ENCODE results near the gene GLB1L2.
A peak's percentile ranks its signal among the peaks of the same experiment; 100 is the strongest.

GLB1L2 gene

DNA sequence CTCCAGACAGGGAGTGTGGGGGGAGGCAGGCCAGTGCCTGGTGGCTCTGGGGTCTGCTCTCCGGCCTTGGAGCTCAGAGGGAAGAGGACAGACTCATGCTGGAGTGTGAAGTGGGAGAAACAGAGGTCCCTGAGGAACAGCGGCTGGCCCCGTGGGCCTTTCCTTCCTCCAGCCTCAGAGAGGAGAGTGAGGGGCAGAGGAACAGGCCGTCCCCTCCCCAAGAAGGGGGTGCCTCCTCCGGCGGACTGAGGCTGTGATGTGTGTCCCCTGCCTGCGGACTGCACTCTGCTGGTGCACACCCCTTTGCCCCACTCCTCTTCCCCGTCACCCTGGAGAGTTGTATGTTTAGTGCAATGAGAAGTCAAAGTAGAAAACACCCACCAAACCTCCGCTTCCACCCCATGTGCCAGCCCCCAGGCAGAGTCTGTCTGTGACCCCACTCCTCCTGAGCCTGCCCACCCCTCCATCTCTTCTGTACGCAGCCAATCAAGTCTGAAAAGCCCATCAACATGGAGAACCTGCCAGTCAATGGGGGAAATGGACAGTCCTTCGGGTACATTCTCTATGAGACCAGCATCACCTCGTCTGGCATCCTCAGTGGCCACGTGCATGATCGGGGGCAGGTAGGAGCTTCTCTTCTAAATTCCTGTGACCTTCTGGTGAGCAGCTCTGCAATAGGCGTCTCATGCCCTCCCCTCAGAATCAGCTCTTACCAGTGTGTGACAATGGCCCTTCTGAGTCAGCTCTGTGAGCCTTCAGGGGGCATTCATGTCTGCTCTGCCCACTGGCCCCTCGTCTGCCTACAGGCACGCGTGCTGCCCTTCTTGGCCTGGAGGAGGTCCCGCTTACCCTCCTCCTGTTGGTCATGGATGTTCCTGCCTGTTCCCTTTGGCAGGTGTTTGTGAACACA, 39.0 kb downstream of the GLB1L2 start:
- no peak for DNase-seq

DNA sequence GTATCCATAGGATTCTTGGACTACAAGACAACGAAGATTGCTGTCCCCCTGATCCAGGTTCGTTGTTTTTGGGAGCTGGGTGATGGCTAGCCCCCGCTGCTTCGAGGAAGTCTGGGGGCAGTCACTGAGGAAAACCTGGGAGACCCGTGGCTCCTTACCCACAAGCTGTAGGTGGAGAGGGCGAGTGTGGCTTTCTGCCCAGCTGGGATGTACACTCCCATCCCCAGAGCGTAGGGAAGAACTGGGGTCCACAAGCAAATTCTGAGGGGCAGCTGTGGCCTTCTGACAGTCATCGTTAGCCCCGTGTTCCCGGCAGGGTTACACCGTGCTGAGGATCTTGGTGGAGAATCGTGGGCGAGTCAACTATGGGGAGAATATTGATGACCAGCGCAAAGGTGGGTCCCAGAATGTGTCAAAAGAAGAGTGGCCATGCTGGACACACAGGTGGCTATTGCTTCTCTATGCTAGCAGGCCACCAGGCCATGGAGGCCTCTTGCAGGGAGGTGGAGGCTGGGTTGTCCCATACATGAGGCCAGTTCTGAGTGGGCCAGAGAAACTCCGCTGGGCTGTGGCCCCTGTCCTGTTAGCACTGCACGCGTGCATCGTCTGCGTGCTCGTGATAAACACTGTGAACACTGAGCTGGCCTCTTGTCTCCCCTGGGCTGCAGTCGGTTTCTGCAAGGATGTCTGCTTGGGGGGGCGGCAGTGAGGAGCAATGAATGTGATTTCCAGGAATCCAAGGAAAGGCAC, 39.8 kb downstream of the GLB1L2 start:
- DNase-seq, result no peak

DNA sequence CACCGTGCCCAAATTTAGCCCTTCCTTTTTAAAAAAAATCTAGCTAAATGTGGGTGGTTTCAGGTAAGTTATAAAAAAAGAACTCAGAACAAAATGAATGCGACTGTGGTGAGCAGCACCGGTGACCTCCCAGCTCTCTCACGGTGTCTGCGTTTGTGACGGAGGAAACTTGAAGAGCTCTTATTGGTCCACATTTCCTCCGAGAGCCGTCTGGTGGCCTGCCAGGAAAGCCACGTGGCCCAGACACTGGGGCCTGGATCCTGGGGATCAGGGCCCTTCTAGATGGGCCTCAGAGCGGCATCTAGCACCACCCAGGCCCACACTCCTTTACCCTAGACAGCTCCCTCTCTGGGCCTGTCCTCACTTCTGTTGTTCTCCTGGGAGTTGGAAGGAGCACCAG, 40.7 kb downstream of the GLB1L2 start:
- no peak for DNase-seq

DNA sequence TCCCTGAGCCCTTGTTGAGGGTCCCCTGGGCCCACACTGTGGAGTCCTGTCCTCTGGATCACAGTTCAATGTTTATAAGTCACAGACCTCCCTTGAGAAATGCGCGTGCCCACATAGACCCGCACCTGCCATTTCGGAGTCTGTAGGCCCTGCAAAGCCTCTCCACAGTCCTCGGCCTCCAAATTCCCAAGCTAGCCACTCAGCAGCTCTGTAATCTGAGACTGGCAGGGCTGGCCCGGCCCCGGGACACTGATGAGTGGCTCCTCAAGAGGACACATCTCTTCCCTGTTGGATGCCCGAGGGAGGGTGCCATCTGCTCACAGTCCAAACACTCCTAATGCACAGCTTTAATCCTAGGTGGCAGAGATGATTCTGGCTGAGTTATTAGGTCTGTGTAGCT, 41.2 kb downstream of the GLB1L2 start:
- peak; percentile 92 for DNase-seq

DNA sequence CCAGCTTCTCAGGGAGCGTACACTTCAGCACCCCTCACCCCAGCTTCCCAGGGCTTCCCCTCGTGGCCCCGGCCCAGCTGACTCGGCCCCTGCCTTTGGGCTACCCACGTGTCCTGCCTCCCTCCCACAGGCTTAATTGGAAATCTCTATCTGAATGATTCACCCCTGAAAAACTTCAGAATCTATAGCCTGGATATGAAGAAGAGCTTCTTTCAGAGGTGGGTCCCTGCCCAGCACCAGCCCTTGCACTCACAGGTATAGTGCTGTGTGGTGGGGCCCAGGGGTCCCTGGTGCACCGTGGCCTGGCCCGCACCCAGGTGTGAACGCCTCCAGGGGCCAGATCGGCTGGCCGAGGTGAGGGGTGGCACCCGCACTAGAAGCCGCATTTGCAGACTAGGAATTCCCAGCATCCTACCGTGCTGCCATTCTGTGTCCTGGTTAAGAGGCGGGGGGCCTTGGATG, 41.8 kb downstream of the GLB1L2 start:
- no peak for DNase-seq

DNA sequence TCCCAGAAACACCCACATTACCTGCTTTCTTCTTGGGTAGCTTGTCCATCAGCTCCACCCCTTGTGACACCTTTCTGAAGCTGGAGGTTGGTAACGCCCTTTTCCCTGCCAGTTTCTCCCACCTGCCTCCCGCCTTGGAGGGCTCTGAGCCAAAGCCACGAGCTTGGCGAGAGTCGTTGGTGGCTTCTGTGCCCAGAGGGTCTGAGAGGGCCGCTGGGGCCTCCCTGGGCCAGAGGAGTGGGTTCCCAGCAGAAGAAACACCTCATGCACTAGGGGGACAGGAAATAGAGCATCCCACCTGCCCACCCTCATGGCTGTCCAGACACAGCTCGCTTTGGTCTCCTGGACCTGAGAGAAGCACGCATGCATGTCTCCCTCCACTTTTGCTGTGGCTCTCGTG, 42.4 kb downstream of the GLB1L2 start:
- DNase-seq, result no peak

DNA sequence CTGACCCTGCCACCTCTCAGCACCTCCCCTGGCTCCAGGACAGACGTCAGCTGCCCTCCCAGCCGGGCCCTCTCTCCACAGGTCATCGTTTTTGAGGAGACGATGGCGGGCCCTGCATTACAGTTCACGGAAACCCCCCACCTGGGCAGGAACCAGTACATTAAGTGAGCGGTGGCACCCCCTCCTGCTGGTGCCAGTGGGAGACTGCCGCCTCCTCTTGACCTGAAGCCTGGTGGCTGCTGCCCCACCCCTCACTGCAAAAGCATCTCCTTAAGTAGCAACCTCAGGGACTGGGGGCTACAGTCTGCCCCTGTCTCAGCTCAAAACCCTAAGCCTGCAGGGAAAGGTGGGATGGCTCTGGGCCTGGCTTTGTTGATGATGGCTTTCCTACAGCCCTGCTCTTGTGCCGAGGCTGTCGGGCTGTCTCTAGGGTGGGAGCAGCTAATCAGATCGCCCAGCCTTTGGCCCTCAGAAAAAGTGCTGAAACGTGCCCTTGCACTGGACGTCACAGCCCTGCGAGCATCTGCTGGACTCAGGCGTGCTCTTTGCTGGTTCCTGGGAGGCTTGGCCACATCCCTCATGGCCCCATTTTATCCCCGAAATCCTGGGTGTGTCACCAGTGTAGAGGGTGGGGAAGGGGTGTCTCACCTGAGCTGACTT, 43.2 kb downstream of the GLB1L2 start:
- no peak for DNase-seq

DNA sequence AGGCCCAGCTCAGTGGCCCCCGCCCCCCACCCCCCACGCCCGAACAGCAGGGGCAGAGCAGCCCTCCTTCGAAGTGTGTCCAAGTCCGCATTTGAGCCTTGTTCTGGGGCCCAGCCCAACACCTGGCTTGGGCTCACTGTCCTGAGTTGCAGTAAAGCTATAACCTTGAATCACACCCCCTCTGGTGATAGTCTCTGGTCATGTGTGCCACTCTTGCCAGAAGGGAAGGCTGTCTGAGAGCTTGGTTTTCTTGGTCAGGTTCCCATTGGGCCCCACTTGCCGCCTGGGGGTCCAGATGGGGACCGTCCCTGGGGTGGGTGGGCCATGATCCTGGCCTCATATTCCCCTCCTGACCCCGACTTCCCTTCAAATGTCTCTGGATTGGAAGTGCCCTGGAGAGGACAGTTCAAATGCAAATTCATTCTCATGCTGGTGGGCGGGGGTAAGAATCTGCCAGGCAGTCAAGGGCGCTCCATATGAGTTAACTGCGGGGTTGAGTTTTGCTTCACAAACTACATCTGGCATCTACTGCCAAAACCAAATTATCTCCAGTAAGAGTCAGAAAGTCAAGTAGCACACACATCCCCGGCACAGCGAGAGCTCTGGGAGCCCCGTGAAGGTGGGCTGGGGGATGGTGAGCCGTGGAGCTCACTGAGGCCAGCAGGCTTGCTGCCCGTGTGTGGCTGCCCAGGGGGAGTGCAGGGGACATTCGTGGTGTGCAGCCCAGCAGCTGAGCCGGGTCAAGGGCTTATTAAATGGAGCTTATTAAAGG, 44.5 kb downstream of the GLB1L2 start:
- DNase-seq, result no peak

DNA sequence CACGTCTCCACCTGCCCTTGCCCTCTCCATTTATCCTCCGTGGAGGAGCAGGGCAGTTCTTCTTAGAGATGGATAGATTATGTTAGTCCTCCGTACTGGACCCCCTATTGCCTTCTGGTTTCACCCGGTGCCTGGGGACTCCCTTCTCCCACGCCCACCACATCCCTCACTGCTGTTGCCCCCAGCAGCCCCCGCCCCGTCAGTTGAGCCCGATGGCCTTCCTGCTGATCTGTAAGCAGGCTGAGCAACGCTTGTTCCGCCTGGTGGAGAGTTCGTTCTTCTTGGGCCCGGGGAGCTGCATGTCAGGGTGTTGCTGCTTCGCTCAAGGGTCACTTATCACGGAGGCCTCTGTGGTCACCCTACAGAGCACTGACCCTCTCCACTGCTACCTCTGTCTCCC, 46.1 kb downstream of the GLB1L2 start:
- DNase-seq, result no peak

DNA sequence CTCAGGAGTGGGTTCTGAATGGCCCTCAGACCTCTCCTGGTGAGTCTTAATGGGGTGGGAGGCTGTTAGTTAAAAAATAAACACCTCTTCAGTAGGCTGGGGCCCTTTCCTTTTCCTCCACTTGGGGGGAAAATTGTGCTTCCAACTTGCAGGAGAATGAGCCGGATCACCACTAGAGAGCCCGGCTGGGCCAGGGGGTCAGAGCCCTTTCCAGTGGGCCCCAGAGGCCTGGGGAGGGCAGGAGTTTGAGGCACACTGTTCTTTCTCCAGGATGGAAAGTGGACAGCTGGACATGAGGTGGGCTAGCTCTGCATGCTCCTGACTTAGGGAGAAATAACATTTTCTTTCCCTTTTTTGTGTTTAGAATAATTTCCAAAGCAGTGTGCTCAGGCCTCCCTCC, 47.5 kb downstream of the GLB1L2 start:
- DNase-seq, result no peak

DNA sequence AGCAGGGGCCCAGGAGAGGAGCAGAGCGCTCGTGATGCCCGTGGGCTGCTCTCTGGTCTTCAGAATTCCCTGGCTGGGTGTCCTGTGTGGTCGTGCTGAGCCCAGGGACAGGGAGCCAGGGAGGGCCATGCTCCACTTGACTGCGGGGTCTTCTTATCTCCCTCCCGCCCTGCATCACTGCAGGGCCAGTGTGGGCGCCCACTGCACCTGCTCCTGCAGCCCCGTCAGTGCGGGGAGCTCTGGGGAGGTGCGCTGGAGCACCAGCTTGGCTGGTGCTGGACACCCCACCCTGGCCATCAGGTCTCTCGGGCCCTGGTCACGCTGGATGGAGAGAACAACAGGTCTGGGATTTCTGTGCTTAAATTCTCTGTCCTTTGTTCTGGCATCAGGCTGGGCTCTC, 48.4 kb downstream of the GLB1L2 start:
- no peak for DNase-seq

DNA sequence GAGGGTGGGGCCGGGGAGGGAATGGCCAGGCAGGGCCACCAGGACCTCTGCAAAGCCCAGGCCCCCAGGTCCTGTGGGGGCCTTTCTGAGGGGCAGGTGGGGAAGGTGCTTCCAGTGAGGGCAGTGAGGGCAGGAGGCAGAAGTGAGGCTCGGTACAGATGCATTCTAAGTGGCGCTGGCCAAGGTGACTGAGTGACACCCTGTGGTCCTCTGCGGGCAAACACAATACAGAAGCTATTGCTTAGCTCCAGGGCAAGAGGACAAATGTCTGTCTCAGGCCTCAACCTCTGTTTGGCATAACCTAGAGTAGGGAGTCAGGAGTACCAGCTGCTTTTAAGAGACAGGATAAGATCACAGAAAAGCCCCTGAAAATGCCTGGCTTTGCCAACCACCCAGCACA, 49.0 kb downstream of the GLB1L2 start:
- DNase-seq, result no peak

DNA sequence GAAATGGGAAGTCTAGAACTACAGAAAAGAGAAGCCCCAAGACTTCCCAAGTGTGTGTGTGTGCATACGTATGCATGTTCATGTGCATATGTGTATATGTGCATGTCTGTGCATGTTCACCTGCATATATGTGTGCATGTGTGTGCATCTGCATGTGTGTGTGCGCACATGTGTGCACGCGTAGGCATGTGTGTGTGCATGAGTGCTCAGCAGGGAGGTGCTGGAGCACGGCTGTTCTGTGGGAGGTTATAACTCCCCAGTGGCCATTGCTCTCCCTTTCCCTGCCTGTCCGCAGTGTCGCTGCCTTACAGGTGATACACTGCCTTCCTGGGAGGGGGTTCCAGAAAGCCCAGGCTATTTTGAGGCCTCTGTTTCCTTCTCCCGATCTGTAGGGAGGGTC, 50.5 kb downstream of the GLB1L2 start:
- no peak for DNase-seq

DNA sequence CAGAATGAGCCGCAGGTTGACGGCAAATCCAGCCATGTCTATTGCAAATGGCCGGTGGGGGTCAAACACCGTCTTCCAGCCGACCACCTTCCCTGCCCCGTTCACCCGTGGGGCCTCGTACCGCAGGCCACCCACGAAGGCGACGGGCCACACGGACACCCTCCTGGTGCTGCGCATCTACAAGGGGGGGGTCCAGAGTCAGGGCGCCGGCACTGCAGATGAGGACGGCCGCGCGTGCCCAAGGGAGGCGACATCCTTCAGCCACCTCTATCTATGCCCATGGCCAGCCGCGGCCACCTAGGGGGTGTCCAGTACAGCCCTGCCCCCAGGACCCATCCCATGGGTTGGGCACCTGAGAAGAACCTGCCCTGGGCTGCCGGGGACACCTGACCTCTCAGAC, 51.0 kb downstream of the GLB1L2 start:
- DNase-seq, result no peak

DNA sequence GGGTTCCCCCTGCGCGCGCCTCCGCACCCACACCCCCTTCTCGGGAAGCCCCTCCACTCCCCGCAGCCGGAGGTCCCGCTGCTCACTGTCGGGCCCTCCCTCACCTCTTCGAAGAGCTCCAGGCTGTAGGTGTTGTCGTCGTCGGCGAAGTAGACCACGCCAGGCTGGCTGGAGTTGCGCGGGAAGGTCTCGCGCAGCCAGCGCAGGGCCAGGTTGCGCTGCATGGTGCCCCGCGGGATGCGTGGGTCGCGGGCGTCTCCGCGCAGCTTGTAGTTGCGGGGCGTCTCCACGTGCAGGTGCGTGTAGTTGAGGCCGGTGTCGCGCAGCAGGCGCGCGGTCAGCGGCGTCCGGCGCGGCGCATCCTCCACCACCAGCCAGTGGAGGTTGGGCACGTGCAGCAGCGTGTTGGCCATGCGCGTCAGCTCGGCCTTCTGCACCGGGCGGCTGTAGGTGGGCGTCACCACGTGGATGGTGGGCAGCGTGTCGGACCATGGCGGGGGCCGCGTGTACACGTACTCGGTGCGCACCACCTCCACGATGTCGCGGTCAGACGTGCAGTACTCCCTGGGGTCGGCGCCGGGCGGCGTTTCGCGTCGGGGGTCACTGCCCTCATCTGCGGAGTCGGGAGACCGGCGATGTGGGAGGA, 51.9 kb downstream of the GLB1L2 start:
- DNase-seq, result no peak

DNA sequence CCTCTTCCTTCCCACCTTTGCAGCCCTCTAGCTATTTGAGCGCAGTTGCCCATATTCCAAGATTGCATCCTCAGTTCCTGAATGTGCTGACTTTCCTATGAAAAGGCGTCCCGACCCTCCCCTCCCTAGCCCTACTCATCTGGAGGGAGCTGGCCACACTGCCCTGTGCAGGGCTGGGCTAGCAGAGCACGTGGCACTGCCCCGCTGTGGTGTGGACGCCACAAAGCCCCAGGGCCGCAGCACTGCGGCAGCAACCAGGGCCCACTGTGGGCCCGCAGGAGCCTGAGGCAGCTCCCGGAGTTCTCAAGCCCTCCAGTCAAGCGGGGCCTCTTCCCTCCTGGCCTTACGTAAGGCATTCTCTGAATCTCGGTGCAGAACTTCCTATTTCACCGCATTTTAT, 52.6 kb downstream of the GLB1L2 start:
- DNase-seq, result no peak

DNA sequence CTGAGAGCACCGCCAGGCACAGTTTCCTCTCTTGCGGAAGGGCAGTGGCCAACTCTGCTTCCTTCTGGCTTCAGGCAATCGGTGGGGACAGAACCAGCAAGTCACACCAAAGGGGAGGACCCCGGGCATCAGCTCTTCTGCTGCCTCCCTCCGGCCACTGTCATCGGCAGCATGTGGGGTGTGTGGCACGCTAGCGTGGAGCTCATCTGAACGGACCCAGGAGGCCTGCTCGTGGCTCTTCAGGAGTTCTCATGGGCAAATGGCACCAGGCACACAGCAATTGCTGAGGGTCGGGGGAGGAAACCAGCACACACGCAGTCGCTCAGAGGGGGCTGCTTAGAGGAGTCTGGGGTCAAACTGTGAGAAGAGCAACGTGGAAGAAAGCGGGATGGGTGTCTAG, 53.4 kb downstream of the GLB1L2 start:
- DNase-seq, result no peak

DNA sequence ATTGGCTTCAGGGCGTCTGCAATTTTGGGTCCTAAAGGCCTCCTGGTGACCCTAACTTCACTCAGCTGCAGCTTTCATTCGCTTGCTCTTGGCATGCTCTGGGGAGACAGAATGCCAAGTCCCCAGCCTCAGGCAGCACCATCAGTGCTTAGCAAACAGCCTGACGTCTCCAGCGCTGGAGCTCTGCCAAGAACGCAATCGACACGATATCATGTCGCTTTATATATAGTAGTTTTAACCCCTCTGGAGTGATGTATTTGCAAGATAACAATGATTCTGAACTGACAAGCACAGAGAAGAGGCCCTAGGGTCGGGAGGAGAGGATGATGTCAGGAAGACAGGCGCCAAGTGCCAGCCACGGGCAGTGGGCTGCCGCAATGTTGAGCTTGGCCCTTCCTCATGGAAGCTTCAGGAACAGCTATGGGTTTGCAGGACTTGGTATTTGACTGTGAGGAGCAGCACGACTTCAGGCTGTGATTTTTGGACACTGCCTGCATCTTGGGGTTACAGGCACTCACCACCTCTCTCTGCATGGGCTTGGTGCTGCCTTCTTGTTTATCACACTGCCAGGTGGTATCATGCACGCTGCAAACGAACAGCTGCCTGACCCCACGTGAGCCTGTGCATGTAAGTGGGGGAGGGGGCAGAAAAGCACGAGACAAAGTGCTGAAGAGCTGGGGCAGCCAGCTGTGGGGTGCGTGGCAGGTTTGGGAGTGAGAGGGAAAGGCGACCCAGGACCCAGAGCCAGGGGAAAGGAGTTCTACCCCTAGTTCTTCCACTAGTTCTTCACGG, 54.2 kb downstream of the GLB1L2 start:
- DNase-seq, result peak; percentile 43

DNA sequence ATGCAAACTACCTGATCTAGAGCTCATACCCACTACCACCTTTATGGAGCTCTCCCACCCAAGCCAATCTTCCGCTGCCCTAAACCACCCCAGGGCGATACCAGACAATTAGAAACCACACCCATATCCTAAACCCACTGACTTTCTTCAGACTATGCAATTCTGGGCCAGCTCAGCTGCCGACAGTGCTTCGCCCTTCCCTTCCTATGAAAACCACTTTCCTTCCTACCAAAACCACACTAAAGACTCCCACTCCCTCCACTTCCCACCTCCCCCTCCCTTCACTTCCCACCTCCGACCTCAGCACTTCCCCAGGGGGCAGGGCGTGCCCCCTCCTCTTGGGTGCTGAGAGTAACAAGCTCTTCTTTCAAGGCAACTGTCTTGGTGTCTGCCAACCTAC, 55.2 kb downstream of the GLB1L2 start:
- DNase-seq, result no peak

DNA sequence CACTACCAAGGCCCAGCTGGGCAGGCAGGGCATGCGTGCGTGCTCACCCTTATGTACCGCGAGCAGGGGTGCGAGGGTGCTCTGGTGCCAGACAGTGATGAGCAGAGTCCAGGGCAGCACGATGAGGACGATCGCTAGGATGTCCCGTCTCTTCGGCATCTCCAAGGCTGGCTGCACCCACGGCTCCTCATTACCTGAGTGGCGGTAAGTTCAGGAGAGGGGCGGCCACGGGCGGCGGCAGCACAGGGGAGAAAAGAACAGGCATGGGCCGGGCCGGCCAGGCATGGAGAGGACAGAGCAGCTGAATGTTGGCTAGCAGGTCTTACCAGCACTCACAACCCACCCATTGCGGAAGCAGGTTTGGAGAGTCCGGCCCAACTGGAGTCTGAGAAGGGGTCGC, 55.7 kb downstream of the GLB1L2 start:
- no peak for DNase-seq

DNA sequence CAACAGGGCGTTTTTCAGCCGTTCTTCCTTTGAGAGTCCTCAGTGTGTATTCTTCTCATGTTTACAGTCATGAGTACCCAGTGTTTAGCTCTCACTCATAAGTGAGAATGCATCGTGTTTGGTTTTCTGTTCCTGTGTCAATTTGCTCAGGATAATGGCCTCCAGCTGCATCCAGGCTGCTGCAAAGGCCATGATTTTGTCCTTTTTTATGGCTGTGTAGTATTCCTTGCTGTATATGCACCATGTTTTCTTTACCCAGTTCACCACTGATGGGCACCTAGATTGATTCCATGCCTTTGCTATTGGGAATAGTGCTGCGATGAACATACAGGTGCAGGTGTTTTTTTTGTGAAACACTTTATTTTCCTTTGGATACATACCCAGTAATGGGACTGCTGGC, 56.8 kb downstream of the GLB1L2 start:
- DNase-seq, result no peak
